ENCODE measurements around the gene NFKBIZ.
"Not testable (repeated sequence)": the region's sequence is repeated elsewhere in the genome, so short reads cannot be mapped to it uniquely, and the experiment has no call there.

NFKBIZ gene

DNA sequence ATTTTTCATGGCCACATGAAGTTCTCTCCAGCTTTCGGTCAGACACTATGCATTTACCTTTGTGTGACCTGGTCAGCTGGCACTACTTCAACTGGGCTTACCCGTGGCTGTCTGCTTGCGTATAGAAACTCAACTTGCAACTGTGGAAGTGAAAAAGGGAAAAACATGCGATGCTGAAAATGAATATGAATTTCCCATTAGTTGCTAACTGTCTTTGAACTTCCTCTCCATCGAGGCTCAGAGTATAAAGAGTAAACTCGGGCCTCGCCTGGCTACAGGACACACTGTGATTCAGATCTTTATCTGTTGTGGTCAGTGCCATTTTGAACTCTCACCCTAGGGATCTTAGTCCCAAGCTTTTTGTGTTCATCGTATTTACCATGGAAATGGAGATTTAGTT, 26.8 kb downstream of the NFKBIZ start:
- DNase-seq: no peak

DNA sequence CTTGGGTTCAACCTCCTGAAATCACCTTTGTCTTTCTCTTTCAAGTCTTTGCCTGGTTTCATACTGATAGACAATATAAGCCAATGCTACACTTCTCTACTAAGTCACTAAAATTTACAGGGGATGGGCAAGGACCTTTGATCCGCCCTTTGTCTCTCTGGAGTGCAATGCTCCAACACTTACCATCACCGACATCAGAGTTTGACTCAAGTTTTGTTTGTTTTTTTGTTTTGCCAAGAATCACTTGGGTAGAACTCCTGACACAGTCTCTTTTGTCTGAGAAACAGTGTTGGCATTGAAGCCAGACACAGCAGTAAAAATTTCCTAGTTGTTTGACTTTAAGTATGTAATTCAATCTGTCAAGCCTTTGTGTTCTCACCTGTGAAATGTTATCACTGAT, 29.3 kb downstream of the NFKBIZ start:
- DNase-seq: no peak

DNA sequence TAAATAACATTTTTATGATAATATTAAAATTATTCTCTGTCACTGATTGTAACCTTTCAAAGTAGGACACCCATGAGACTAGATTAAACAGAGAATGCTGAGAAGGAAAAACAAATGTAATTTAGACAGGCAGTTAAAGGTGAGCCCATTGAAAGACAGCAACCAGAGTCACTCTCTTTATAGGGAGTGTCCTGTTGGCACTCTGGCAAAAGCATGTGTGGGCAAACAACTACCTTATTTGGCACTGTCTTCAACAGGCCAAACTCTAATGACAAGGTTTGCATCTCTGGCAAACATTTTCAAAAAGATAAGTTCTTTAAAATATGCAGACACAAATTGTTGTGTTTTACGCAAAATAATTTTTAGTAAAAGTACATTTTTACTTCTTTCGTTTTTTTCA, 29.8 kb downstream of the NFKBIZ start:
- no peak for DNase-seq

DNA sequence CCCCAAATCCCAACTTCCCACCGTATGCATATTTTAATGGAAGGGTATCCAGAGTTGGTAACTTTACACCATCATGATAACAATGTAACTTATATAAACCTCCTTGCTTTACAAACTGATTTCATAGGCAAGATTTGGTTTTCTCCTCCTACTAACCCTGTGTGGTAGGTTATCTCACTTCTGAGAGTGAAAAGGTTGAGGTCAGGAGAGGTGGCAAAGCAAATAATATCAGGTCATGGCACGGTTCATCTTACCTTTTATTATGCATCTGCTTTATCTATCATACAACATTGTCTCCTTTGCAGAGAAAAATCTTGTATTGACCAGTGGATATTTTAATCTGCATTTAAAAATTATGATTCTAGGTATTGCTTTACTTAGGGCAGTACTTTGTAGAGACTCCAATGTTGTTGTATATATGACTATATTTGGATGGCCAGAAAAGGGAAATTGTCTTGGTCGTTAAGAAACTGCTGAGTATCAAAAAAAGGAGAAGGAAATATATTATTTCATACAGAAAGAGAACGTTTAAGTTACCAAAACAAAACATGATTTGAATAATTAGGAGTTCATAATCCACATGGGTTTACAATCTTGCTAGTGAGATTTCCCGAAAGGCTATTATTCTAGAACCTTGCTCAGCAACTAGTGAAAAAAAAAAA, 30.4 kb downstream of the NFKBIZ start:
- no peak for DNase-seq

DNA sequence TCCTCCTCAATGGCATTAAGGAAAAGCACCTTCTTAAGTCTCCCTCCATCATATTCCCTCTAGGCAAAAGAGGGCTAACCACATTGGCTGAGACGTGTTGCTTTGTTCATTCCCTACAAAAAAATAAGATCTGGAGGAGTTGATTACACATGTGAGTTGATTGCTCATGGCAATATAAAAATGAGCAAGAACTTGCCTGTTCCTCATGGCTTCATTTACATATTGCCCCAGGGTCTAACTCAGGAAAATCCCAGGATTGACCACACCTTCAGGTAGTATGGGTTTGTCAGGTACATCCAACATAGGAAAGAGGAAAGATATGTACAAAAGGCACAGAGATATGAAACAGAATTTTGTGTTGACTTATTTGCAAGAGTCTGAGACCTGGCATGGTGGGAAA, 35.5 kb downstream of the NFKBIZ start:
- DNase-seq: no peak

DNA sequence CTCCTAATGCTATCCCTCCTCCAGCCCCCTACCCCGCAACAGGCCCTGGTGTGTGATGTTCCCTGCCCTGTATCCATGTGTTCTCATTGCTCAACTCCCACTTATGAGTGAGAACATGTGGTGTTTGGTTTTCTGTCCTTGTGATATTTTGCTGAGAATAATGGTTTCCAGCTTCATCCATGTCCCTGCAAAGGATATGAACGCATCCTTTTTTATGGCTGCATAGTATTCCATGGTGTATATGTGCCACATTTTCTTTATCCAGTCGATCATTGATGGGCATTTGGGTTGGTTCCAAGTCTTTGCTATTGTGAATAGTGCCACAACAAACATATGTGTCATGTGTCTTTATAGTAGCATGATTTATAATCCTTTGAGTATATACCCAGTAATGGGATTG, 36.3 kb downstream of the NFKBIZ start:
- DNase-seq: not testable (repeated sequence)

DNA sequence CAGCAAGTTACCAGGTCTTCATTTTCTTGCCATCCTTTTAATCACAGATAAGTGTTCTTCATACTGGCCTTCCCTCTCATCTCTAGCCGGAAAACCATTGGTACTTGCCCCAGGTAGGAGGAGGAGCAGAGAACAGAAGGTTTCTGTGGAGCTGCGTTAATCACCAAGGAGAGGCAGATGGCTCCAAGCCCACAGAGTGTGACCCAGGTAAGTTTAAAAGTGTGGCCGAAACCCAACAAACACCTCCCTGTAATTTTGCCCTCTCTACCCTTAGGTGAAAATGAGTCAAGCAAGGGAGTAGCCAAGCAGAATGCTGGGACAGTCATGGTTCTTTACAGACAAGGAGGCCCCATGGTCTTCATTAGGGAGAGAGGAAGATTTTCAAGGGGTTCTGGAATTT, 37.3 kb downstream of the NFKBIZ start:
- DNase-seq: no peak

DNA sequence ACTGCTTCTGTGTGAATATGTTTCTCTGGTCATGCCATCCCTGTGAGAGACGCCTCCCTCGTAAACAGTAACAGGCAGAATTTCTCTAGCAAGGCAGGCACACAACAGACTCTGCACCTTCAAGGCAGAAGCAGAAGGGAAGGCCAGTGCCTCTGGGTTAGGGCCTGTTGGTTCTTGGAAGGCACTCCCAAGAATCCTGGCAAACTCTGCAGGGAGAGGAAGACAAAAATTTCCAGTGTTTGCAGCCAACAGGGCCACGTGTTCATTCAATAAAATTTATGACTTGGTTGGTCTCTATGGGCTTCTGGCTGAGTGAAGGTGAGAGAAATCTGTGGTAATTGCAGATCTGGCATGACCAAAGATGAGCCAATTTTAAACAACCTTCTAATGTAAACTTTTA, 39.3 kb downstream of the NFKBIZ start:
- no peak for DNase-seq

DNA sequence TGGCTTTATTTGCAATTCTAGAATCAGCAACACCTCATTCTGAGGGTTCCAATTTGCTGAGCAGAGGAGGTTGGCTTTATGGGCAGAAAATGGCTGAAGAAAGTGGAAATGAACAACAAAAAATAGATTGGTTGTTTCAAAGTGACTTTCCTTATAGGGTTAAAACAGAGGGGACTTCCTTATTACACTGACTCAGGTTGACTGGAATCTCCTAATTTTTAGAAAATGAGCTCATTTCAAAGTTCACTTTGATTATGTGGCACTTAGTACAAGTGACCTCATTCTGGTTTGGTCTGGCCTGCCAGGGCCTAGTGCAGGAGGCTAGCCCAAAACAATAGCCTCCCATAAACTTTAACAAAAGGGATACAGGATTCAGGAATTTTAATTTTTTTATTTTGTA, 41.4 kb downstream of the NFKBIZ start:
- no peak for DNase-seq

DNA sequence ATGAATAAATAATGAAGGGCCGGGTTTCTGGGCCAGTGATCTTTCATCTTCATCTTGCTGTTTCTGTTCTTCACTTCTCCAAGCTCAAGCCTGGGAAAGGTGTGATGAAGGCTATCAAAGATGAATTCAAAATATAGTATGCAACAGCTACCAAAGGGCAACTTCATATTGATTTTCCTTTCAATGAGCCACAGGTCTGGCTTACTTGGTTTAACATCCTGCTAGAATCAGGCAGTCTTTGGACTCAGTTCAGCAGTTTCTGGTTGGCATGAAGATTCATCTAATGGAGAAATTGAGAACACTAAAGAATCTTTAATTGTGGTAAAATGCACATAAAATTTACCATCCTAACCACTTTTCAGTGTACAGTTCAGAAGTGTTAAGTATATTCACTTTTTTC, 43.3 kb downstream of the NFKBIZ start:
- DNase-seq: no peak

DNA sequence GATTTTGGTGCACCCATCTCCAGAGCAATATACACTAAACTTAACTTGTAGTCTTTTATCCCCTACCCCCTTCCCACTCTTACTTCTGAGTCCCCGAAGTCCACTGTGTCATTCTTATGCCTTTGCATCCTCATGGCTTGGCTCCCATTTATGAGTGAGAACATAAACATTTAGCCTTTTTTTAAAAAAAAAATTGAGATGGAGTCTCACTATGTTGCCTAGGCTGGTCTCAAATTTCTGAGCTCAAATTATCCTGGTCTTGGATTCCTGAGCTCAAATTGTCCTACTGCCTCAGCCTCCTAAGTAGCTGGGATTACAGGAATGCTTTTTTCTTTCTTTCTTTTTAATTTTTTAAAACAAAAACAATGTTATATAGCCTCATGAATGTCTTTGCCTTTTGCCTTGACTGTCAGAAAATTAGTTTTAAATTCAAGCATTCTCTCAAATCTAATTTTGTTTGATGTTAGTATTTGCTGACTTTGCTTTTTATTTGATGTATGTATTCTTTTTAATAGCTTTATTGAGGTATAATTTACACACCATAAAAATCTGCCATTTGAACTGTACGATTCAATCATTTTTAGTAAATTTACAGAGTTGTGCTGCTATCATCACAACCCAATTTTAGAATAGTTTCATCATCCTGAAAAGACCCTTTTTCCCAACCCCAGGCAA, 46.9 kb downstream of the NFKBIZ start:
- DNase-seq: no peak

DNA sequence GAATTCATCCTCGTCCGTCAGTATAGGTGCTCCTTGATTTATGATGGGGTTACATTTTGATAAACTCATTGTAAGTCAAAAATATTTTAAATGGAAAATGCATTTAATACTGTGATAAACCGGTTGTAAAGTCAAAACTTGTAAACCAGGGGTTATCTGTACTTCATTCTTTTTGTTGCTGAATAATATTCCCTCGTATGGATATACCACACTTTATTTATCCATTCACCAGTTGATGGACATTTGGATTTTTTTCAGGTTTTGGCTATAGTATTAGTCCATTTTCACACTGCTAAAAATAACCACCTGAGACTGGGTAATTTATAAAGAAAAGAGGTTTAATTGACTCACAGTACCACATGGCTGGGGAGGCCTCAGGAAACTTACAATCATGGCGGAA, 47.7 kb downstream of the NFKBIZ start:
- DNase-seq: no peak

DNA sequence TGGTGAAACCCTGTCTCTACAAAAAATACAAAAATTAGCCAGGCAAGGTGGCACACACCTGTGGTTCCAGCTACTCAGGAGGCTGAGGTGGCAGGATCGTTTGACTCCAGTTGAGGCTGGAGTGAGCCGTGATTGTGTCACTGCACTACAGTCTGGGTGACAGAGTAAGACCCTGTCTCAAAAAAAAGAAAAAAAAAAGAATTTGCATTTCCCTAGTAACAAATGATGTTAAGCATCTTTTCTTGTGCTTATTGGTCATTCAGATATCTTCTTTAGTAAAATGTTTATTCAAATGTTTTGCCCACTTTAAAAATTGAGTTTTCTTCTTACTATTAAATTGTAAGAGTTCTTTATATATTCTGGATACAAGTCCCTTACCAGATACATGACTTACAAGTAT, 48.7 kb downstream of the NFKBIZ start:
- no peak for DNase-seq

DNA sequence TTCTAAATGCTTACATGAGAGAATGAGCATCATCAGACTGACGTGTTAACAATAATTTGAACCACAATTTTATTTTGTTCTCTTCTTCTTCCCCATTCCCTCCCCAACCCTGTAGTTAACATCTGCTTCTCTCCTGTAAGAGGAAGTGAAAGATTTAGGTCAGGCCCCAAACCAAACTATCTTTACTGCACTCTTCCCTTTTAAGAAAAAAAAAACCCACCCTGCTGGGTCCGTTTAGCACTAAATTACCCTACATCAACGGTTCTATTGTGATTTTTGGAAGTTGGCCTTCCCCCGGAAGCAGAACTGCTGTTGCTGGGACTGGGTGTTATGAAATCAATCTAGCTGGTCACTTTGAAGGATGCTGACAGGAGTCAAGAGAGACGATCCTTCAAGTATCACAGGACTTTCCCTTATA, 49.4 kb downstream of the NFKBIZ start:
- DNase-seq: no peak

DNA sequence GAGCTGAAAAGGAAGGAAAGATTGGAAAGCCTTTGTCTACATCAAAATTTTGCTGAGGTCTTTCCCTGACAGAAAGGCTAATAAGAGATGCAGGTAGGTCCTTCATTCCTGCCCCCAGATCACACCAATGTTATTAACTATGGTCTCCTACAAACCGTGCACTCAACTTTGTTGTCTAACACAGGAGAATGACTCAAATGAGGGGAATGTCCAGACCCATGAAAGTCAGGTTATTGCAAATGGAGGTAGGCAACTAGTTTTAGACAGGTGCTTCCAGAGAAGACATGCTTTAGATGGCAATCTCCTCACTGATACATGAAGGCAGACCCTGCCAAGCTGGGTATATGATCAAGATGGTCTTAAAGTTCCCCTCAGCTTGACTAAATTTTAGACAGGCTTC, 51.0 kb downstream of the NFKBIZ start:
- no peak for DNase-seq

DNA sequence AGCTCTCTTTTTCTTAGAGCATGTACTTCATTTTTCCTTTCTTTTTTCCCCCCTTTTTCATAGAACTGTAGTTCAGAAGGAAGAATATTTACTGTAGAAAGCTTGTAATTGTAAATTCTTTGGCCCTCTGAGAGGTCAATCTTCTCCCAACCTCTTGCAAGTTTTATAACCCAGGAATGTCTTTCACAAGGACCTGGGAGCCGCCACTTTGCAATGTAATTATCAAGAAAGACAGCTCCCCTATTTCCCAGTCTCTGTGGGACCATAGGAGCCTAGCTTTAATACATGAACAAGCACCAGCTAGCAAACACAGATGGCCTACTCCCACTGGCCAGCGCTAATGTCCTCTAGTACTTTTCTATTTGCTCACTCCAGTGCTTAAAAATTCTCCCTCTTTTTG, 51.4 kb downstream of the NFKBIZ start:
- no peak for DNase-seq

DNA sequence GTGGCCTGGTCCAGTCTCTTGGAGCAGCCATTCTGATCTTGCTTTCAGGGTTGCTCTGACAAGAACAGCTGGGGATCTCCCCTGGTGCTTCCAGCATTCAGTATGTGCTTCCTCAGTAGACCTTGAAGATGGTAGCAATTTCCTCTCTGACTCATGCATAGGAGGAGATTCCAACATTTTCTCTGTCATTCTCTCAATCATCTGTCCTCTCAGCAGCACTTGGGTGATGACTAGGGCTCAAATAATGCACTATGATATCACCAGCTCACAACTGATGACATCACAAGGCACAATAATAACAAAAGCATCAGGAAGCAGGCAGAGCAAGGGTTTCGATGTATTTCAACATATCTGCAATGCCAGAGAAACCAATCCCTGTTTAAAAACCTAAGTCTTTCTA, 52.7 kb downstream of the NFKBIZ start:
- DNase-seq: no peak

DNA sequence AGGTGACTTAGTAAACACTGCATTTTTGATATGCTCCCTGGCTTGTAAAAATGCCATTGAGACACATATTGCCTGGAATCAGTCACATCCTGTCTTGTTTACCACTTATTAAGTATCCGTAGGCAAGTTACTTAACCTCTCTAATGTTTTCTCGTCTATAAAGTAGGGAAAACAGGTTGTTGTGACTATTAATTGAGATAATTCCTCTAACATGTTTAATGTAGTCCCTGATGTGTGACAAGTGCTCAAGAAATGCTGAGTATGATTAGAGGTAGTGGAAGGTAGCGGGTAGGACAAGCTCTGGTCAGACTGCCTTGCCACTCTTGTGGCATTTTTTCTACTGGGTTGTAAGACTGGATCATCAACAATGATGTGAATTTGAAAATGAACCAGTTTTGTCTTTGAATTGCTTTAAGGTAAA, 54.1 kb downstream of the NFKBIZ start:
- DNase-seq: no peak

DNA sequence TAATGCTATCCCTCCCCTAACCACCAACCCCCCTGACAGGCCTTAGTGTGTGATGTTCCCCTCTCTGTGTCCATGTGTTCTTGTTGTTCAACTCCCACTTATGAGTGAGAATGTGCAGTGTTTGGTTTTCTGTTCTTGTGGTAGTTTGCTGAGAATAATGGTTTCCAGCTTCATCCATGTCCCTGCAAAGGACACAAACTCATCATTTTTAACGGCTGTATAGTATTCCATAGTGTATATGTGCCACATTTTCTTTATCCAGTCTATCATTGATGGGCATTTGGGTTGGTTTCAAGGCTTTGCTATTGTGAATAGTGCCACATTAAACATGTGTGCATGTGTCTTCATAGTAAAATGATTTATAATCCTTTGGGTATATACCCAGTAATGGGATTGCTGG, 56.3 kb downstream of the NFKBIZ start:
- not testable (repeated sequence) for DNase-seq
